ENCODE results near the gene CACNA1G. TPM values are rescaled to one million over a fixed set of nuclear protein-coding genes. Genes with fewer than 3 reads are reported as not detected.

CACNA1G gene
- total RNA-seq, 2 experiments from 2014 or later, result 0.05 TPM; not detected in 1

- DNase-seq, result no peak
- ChIA-PET POLR2A (interaction anchor here (1.3 to 1.8 kb wide), 2 partner anchors 55 to 324 kb away, joined by 3 to 5 read pairs; no protein-coding TSS in a partner anchor), CTCF (interaction anchor here (0.6 to 2.0 kb wide), 9 partner anchors 9 to 197 kb away, joined by 3 to 8 read pairs (median 3); no protein-coding TSS in a partner anchor)
- peaks cover 6% of the 10 kb centered on the region for H3K27me3 Mint-ChIP-seq
- no peak overlapping the region for H3K27ac Mint-ChIP-seq
- peaks cover 16% of the 10 kb centered on the region for H3K4me1 Mint-ChIP-seq (ENCODE audit: low read depth)
- intact Hi-C loops (cut with micrococcal nuclease), result loop anchor here (1.0 to 10.0 kb wide), 5 partner anchors 32 to 412 kb away; partner anchors contain the start of genes ACSF2 and ANKRD40
- H3K4me3 Mint-ChIP-seq, result peak overlapping the region; percentile 75
- no peaks in the 10 kb centered on the region for H3K9me3 Mint-ChIP-seq
- no peaks in the 10 kb centered on the region for H3K36me3 Mint-ChIP-seq
These were observed 17.4 kb upstream of the CACNA1G start for GRCh38 chr17:50542795-50543774.

GRCh38 chr17:50544516-50544915 lies 16.0 kb upstream of the CACNA1G start:
- ChIA-PET POLR2A (no interaction called here), CTCF (interaction anchor here (0.6 to 2.0 kb wide), 5 partner anchors 33 to 297 kb away, joined by 3 to 6 read pairs (median 3); no protein-coding TSS in a partner anchor)
- no peak overlapping the region for H3K27ac Mint-ChIP-seq
- no peak for DNase-seq
- peaks cover 16% of the 10 kb centered on the region for H3K4me1 Mint-ChIP-seq (ENCODE audit: low read depth)
- intact Hi-C loops (cut with micrococcal nuclease), result loop anchor here (5.0 to 10.0 kb wide), 2 partner anchors 163 to 410 kb away; partner anchors contain the start of gene ANKRD40
- peaks cover 6% of the 10 kb centered on the region for H3K27me3 Mint-ChIP-seq
- no peaks in the 10 kb centered on the region for H3K36me3 Mint-ChIP-seq
- H3K9me3 Mint-ChIP-seq, result no peaks in the 10 kb centered on the region
- H3K4me3 Mint-ChIP-seq, result no peak overlapping the region

DNA sequence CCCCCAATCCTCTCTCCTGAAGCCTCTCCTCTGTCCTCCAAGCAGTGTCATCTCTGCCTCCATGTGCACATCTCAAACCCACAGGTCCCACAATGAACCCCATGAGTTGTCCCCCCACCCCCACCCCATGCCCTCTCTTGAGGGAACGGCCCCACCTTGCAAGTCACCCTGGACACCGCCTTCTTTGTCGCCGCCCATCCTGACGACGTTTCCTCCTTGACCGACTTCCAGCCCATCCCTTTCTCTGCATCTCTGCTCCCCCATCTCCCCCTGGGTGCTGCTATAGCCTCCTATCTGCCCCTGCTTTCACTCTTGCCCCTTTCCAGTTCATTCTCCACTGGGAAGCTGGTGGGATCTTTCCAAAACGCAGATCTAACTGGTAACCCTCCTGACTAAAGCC lies 15.2 kb upstream of the CACNA1G start:
- intact Hi-C loops (cut with micrococcal nuclease), result loop anchor here (5.0 to 10.0 kb wide), 3 partner anchors 67 to 409 kb away; no protein-coding TSS in a partner anchor
- CTCF ChIA-PET, result interaction anchor here (0.6 to 1.2 kb wide), 3 partner anchors 44 to 296 kb away, joined by 3 read pairs; no protein-coding TSS in a partner anchor
- peaks cover 16% of the 10 kb centered on the region for H3K4me1 Mint-ChIP-seq (ENCODE audit: low read depth)
- POLR2A ChIA-PET, result no interaction called here
- H3K9me3 Mint-ChIP-seq, result no peaks in the 10 kb centered on the region
- H3K4me3 Mint-ChIP-seq, result no peak overlapping the region
- H3K36me3 Mint-ChIP-seq, result no peaks in the 10 kb centered on the region
- DNase-seq, result no peak
- no peak overlapping the region for H3K27ac Mint-ChIP-seq
- H3K27me3 Mint-ChIP-seq, result peaks cover 6% of the 10 kb centered on the region

- Mint-ChIP-seq H3K27me3 (peaks cover 6% of the 10 kb centered on the region), H3K36me3 (no peaks in the 10 kb centered on the region), H3K4me1 (ENCODE audit: low read depth) (peaks cover 11% of the 10 kb centered on the region), H3K27ac (no peak overlapping the region), H3K9me3 (no peaks in the 10 kb centered on the region), H3K4me3 (no peak overlapping the region)
- ChIA-PET CTCF (interaction anchor here (0.7 to 2.1 kb wide), 10 partner anchors 16 to 295 kb away, joined by 3 to 31 read pairs (median 4); no protein-coding TSS in a partner anchor), POLR2A (no interaction called here)
- no peak for DNase-seq
- intact Hi-C loops (cut with micrococcal nuclease), result loop anchor here (1.0 to 10.0 kb wide), 5 partner anchors 14 to 408 kb away; partner anchors contain the start of gene CACNA1G
These were observed 13.8 kb upstream of the CACNA1G start for GRCh38 chr17:50546701-50547034.

DNA sequence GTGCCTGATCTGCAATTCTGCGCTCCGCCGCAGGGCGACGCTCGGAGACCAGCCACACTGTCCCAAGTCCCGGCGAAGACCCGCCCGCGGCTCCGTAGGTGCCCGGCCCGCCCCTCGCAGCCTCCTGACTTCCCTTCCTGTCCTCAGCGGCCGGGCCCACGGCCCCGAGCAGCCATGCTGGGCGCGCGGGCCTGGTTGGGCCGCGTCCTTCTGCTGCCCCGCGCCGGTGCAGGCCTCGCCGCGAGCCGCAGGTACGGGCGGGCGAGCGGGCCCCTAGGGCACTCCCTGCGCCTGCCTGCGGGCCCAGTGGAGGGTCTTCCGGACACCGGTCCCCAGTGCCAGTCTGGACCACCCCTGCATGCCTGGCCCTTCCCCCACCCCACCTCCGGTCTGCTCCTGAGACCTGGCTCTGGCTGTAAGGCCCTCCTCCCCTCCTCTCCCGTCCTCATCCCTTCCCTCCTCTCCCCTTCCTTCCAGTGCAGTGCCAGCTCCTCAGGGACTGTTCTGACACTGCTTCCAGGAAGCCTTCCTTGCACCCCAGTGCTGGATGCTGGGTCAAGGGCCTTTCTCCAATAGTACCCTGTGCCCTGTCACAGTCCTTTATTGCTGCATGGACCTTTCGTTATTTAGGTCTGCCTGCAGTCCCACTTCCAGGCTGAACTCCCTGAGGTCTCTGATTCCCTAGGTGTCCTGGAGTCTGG lies 13.3 kb upstream of the CACNA1G start, which contains the start of gene SPATA20:
TSS of gene SPATA20 (plus strand) at position 140 of the 701 bp plus-strand sequence. CDS start at position 175, 35 bp downstream.
- no peaks in the 10 kb centered on the region for H3K9me3 Mint-ChIP-seq
- H3K4me1 Mint-ChIP-seq (ENCODE audit: low read depth), result peaks cover 8% of the 10 kb centered on the region
- no peaks in the 10 kb centered on the region for H3K36me3 Mint-ChIP-seq
- peak; percentile 92 for DNase-seq
- intact Hi-C loops (cut with micrococcal nuclease), result loop anchor here (1.0 to 10.0 kb wide), 5 partner anchors 14 to 408 kb away; partner anchors contain the start of gene CACNA1G
- H3K27me3 Mint-ChIP-seq, result peaks cover 6% of the 10 kb centered on the region
- CTCF ChIA-PET, result interaction anchor here (0.8 to 2.1 kb wide), 9 partner anchors 16 to 160 kb away, joined by 3 to 31 read pairs (median 4); no protein-coding TSS in a partner anchor
- POLR2A ChIA-PET, result no interaction called here
- peak within 1 kb of the TSS; percentile 71 for H3K4me3 Mint-ChIP-seq
- H3K27ac Mint-ChIP-seq, result peak within 1 kb of the TSS; percentile 58

DNA sequence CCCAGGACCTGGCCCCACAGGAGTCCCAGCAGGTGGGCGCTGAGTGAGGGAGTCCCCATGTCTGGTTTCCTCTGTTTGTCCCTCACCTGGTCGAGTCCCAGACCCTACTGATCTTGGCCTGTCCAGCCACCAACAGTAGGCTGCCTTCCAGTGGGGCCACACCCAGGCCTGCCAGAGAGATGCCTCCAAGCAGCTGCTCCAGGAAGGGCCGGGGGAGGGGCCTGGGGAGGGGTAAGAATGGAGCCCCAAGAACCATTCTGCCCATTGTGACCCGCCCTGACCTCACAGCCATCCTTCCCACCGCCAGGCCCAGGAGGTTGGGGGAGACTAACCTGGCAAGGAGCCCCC lies 12.8 kb upstream of the CACNA1G start:
- Mint-ChIP-seq H3K4me3 (peak overlapping the region; percentile 71), H3K27me3 (peaks cover 6% of the 10 kb centered on the region), H3K9me3 (no peaks in the 10 kb centered on the region), H3K4me1 (ENCODE audit: low read depth) (peaks cover 3% of the 10 kb centered on the region), H3K27ac (peak overlapping the region; percentile 58), H3K36me3 (no peaks in the 10 kb centered on the region)
- POLR2A ChIA-PET, result no interaction called here
- CTCF ChIA-PET, result interaction anchor here (1.6 to 2.1 kb wide), 3 partner anchors 41 to 159 kb away, joined by 3 to 31 read pairs (median 4); no protein-coding TSS in a partner anchor
- DNase-seq, result no peak
- intact Hi-C loops (cut with micrococcal nuclease), result loop anchor here (1.0 to 10.0 kb wide), 5 partner anchors 13 to 407 kb away; partner anchors contain the start of gene CACNA1G

- Mint-ChIP-seq H3K36me3 (no peaks in the 10 kb centered on the region), H3K9me3 (no peaks in the 10 kb centered on the region), H3K4me1 (ENCODE audit: low read depth) (peaks cover 3% of the 10 kb centered on the region), H3K4me3 (no peak overlapping the region), H3K27me3 (peaks cover 6% of the 10 kb centered on the region), H3K27ac (no peak overlapping the region)
- ChIA-PET POLR2A (no interaction called here), CTCF (interaction anchor here (1.5 kb wide), 1 partner anchor 77 kb away, joined by 3 read pairs; no protein-coding TSS in a partner anchor)
- intact Hi-C loops (cut with micrococcal nuclease), result loop anchor here (5.0 to 10.0 kb wide), 3 partner anchors 63 to 406 kb away; no protein-coding TSS in a partner anchor
- no peak for DNase-seq
These were observed 11.7 kb upstream of the CACNA1G start for GRCh38 chr17:50548831-50549230.

GRCh38 chr17:50549256-50549941 lies 11.1 kb upstream of the CACNA1G start:
- CTCF ChIA-PET, result interaction anchor here (0.8 to 2.2 kb wide), 4 partner anchors 11 to 78 kb away, joined by 3 to 8 read pairs (median 3); partner anchors contain the start of gene CACNA1G
- Mint-ChIP-seq H3K4me1 (ENCODE audit: low read depth) (peaks cover 3% of the 10 kb centered on the region), H3K9me3 (no peaks in the 10 kb centered on the region), H3K36me3 (no peaks in the 10 kb centered on the region), H3K27ac (no peak overlapping the region), H3K4me3 (no peak overlapping the region), H3K27me3 (peaks cover 2% of the 10 kb centered on the region)
- DNase-seq, result no peak
- intact Hi-C loops (cut with micrococcal nuclease), result loop anchor here (5.0 to 10.0 kb wide), 3 partner anchors 63 to 405 kb away; no protein-coding TSS in a partner anchor
- POLR2A ChIA-PET, result no interaction called here

GRCh38 chr17:50549969-50550368 lies 10.5 kb upstream of the CACNA1G start:
- intact Hi-C loops (cut with micrococcal nuclease), result loop anchor here (5.0 to 10.0 kb wide), 3 partner anchors 62 to 405 kb away; no protein-coding TSS in a partner anchor
- no peaks in the 10 kb centered on the region for H3K36me3 Mint-ChIP-seq
- H3K27ac Mint-ChIP-seq, result no peak overlapping the region
- H3K9me3 Mint-ChIP-seq, result no peaks in the 10 kb centered on the region
- H3K4me3 Mint-ChIP-seq, result no peak overlapping the region
- peaks cover 3% of the 10 kb centered on the region for H3K4me1 Mint-ChIP-seq (ENCODE audit: low read depth)
- H3K27me3 Mint-ChIP-seq, result no peaks in the 10 kb centered on the region
- POLR2A ChIA-PET, result no interaction called here
- CTCF ChIA-PET, result interaction anchor here (0.8 to 2.2 kb wide), 5 partner anchors 10 to 78 kb away, joined by 3 to 8 read pairs (median 3); partner anchors contain the start of gene CACNA1G
- no peak for DNase-seq

- Mint-ChIP-seq H3K9me3 (no peaks in the 10 kb centered on the region), H3K4me1 (ENCODE audit: low read depth) (peaks cover 3% of the 10 kb centered on the region), H3K27me3 (no peaks in the 10 kb centered on the region), H3K4me3 (no peak overlapping the region), H3K36me3 (no peaks in the 10 kb centered on the region), H3K27ac (no peak overlapping the region)
- ChIA-PET POLR2A (no interaction called here), CTCF (interaction anchor here (1.1 to 2.2 kb wide), 3 partner anchors 10 to 77 kb away, joined by 5 to 8 read pairs (median 8); partner anchors contain the start of gene CACNA1G)
- intact Hi-C loops (cut with micrococcal nuclease), result no loop called here
- no peak for DNase-seq
These were observed 9.7 kb upstream of the CACNA1G start for GRCh38 chr17:50550661-50551432.

All from activated CD4-positive, alpha-beta memory T cell treated with anti-CD3 and anti-CD28 coated beads for 36 hours (primary cell).